ENCODE measurements around the gene ACP4.

DNA sequence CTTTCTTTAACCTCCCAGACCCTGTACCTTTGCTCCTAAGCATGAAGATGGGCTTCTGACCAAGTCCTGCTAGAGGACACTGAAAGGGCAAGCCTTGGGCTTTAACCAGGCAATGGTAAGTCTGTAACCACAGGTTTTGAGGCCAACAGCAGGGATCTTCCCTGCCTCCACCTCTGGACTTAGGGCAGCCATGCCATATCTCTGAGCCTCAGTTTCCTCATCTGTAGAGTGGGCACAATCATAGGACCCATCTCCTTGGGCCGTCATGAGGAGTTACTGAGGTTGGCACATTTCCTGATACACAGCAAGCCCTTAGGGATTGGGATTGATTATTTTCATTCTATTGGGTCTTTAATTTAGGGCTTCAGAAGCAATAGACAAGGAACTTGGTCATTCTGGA, 18.6 kb downstream of the ACP4 start:
- TF ChIP-seq, protein P1, sequence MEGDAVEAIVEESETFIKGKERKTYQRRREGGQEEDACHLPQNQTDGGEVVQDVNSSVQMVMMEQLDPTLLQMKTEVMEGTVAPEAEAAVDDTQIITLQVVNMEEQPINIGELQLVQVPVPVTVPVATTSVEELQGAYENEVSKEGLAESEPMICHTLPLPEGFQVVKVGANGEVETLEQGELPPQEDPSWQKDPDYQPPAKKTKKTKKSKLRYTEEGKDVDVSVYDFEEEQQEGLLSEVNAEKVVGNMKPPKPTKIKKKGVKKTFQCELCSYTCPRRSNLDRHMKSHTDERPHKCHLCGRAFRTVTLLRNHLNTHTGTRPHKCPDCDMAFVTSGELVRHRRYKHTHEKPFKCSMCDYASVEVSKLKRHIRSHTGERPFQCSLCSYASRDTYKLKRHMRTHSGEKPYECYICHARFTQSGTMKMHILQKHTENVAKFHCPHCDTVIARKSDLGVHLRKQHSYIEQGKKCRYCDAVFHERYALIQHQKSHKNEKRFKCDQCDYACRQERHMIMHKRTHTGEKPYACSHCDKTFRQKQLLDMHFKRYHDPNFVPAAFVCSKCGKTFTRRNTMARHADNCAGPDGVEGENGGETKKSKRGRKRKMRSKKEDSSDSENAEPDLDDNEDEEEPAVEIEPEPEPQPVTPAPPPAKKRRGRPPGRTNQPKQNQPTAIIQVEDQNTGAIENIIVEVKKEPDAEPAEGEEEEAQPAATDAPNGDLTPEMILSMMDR (IDR thresholded peaks at IDR 0.05) = no peak
- TF ChIP-seq ZFX (IDR thresholded peaks at IDR 0.05; ENCODE audit: borderline replicate concordance) = no peak

Measured in 22Rv1 (cell line).